GM23338 (cell line): ENCODE results near the gene BRSK1. TPM values are rescaled to one million over a fixed set of nuclear protein-coding genes. Genes with fewer than 3 reads are reported as not detected.

Experiments
- ATAC-seq: fragments of 200-7000 bp; cut with Tn5 transposase; 3 replicates; pipeline ENCODE4 v1.9.1; 2020
- DNase-seq: peaks from one replicate; pipeline ENCODE4 v3.0.0-alpha.2; 2015; ENCODE audit warnings: low spot score
- H2AFZ ChIP-seq: fragments of 200-600 bp; sonication (generic); 2 replicates; pipeline ENCODE4 v1.8.0; 2016; ENCODE audit warnings: antibody characterized with exemption, mild to moderate bottlenecking, moderate library complexity
- H3F3A ChIP-seq: fragments of 200-600 bp; sonication (generic); replicated peaks from 2 replicates; pipeline ENCODE4 v1.8.0; 2017; ENCODE audit warnings: antibody characterized with exemption, mixed run types, low read depth
- H3K27ac ChIP-seq: fragments of 200-600 bp; sonication (generic); 2 replicates; pipeline ENCODE4 v1.6.1; 2016; ENCODE audit warnings: low read depth
- H3K27me3 ChIP-seq: fragments of 200-600 bp; sonication (generic); 2 replicates; pipeline ENCODE4 v1.8.0; 2016; ENCODE audit warnings: mild to moderate bottlenecking, mixed run types, moderate library complexity; ENCODE audit not compliant: insufficient read depth
- H3K36me3 ChIP-seq: fragments of 200-600 bp; sonication (generic); 2 replicates; pipeline ENCODE4 v1.8.0; 2016; ENCODE audit warnings: mild to moderate bottlenecking; ENCODE audit not compliant: insufficient read depth
- H3K4me1 ChIP-seq: fragments of 200-600 bp; sonication (generic); 2 replicates; pipeline ENCODE4 v1.8.0; 2016; ENCODE audit warnings: mild to moderate bottlenecking, moderate library complexity; ENCODE audit not compliant: insufficient read depth
- H3K4me2 ChIP-seq: fragments of 200-600 bp; sonication (generic); 2 replicates; pipeline ENCODE4 v1.7.1; 2017; ENCODE audit warnings: mixed run types
- H3K4me3 ChIP-seq: fragments of 200-600 bp; sonication (generic); 2 replicates; pipeline ENCODE4 v1.6.1; 2016; ENCODE audit warnings: mixed run types
- H3K79me2 ChIP-seq: fragments of 200-600 bp; sonication (generic); replicated peaks from 2 replicates; pipeline ENCODE4 v1.8.0; 2017; ENCODE audit warnings: mild to moderate bottlenecking; ENCODE audit not compliant: insufficient read depth
- H3K9me2 ChIP-seq: fragments of 200-600 bp; sonication (generic); 2 replicates; pipeline ENCODE4 v1.8.0; 2017; ENCODE audit not compliant: insufficient read depth
- H4K20me1 ChIP-seq: fragments of 200-600 bp; sonication (generic); replicated peaks from 2 replicates; pipeline ENCODE4 v1.8.0; 2017; ENCODE audit warnings: mild to moderate bottlenecking; ENCODE audit not compliant: insufficient read depth
- H3K27ac Mint-ChIP-seq: 2 replicates; pipeline ENCODE4 v1.8.0; 2020; ENCODE audit warnings: inconsistent platforms, mild to moderate bottlenecking, moderate library complexity, mixed read lengths
- H3K27me3 Mint-ChIP-seq: 3 replicates; pipeline ENCODE4 v1.8.0; 2022; ENCODE audit warnings: low read depth, mild to moderate bottlenecking, moderate library complexity, mixed read lengths, inconsistent platforms; ENCODE audit not compliant: insufficient read depth, poor library complexity
- H3K36me3 Mint-ChIP-seq: 3 replicates; pipeline ENCODE4 v1.8.0; 2021; ENCODE audit warnings: low read depth, mild to moderate bottlenecking, inconsistent platforms, moderate library complexity, mixed read lengths
- H3K4me1 Mint-ChIP-seq: 3 replicates; pipeline ENCODE4 v1.8.0; 2020; ENCODE audit warnings: mild to moderate bottlenecking, inconsistent platforms, mixed read lengths
- H3K4me3 Mint-ChIP-seq: 3 replicates; pipeline ENCODE4 v1.8.0; 2021; ENCODE audit warnings: moderate library complexity, mild to moderate bottlenecking, inconsistent platforms, mixed read lengths
- H3K9me3 Mint-ChIP-seq: 3 replicates; pipeline ENCODE4 v1.8.0; 2020; ENCODE audit warnings: moderate library complexity, mild to moderate bottlenecking, inconsistent platforms, mixed read lengths
- CREB1 ChIP-seq: fragments of 250-450 bp; sonication (Bioruptor Pico); IDR thresholded peaks from 2 replicates; pipeline ENCODE4 v1.5.0; 2020; ENCODE audit warnings: low read depth, mild to moderate bottlenecking, moderate library complexity
- EZH2 ChIP-seq: fragments of 200-600 bp; sonication (generic); IDR thresholded peaks from one replicate; pipeline ENCODE4 v1.8.0; 2017; ENCODE audit warnings: antibody characterized with exemption, mild to moderate bottlenecking, low read depth; ENCODE audit not compliant: unreplicated experiment
- EZH2phosphoT487 ChIP-seq: fragments of 200-600 bp; sonication (generic); IDR thresholded peaks from one replicate; pipeline ENCODE4 v1.8.1; 2018; ENCODE audit warnings: antibody characterized with exemption; ENCODE audit not compliant: unreplicated experiment
- JUNB ChIP-seq: IDR thresholded peaks from one replicate; pipeline ENCODE4 v1.6.1; 2016; ENCODE audit warnings: antibody characterized with exemption; ENCODE audit not compliant: unreplicated experiment
- POLR2AphosphoS5 ChIP-seq: IDR thresholded peaks from 2 replicates; pipeline ENCODE4 v1.6.1; 2016; ENCODE audit warnings: antibody characterized with exemption, low read depth
- STAT1 ChIP-seq: IDR thresholded peaks from one replicate; pipeline ENCODE4 v1.6.1; 2016; ENCODE audit warnings: antibody characterized with exemption; ENCODE audit not compliant: unreplicated experiment
- ZNF331 ChIP-seq: fragments of 250-450 bp; sonication (Bioruptor Pico); IDR thresholded peaks from 2 replicates; pipeline ENCODE4 v1.5.0; 2020; ENCODE audit warnings: low read depth, mild to moderate bottlenecking, moderate library complexity
- polyA plus RNA-seq: library from polyadenylated mRNA; unstranded; fragments of >200 nt; fragmentation: Nextera tagmentation; extraction: Ambion mirVana; gene quantifications from 2 replicates; pipeline ENCODE4 v1.2.1, GENCODE V29; 2016
- total RNA-seq: library from RNA; depleted of rRNA; stranded (reverse); fragments of >200 nt; shearing (Covaris generic); gene quantifications from 2 replicates; pipeline ENCODE4 v1.2.3, GENCODE V29; 2014
- TF ChIP-seq, protein P1 (sequence below): fragments of 250-450 bp; sonication (Bioruptor Pico); IDR thresholded peaks from 2 replicates; pipeline ENCODE4 v1.5.0; 2020; ENCODE audit warnings: mild to moderate bottlenecking, moderate library complexity
- TF ChIP-seq, protein P2 (sequence below): IDR thresholded peaks from 2 replicates; pipeline ENCODE4 v1.6.1; 2016; ENCODE audit warnings: antibody characterized with exemption
- TF ChIP-seq, protein P3 (sequence below): IDR thresholded peaks from one replicate; pipeline ENCODE4 v1.6.1; 2018; ENCODE audit warnings: antibody characterized with exemption; ENCODE audit not compliant: unreplicated experiment
- TF ChIP-seq, protein P4 (sequence below), 2 experiments: fragments of 200-600 bp in 1 of 2; sonication (generic) in 1 of 2; conservative IDR thresholded peaks; 2 replicates each; pipeline versions ENCODE4 v1.5.1 to v1.6.1; 2016 to 2017; ENCODE audit warnings: antibody characterized with exemption in 2 of 2, low read depth in 2 of 2, mild to moderate bottlenecking in 2 of 2, moderate library complexity in 1 of 2

BRSK1 gene
- total and polyA plus RNA-seq, 2 experiments from 2014 or later, result 2.3 to 17.2 TPM

DNA sequence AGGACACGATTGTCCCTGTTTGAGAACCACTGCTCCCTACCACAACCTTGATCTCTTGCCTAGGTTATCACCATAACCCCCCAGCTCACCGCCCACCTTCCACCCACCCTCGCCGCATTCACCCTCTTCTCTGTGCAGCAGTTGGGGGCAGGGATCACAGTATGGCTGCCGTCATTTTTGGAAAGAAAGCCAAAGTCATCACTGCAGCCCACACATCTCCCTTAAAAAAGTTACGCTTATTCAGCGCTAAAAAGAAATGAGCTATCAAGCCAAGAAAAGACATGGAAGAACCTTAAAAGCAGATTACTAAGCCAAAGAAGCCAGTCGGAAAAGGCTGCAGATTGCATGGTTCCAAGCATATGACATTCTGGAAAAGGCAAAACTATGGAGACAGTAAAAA, 14.5 kb upstream of the BRSK1 start (continued):
- TF ChIP-seq JUNB, result no peak
- TF ChIP-seq CREB1 (CRISPR knock-in tag), result no peak

DNA sequence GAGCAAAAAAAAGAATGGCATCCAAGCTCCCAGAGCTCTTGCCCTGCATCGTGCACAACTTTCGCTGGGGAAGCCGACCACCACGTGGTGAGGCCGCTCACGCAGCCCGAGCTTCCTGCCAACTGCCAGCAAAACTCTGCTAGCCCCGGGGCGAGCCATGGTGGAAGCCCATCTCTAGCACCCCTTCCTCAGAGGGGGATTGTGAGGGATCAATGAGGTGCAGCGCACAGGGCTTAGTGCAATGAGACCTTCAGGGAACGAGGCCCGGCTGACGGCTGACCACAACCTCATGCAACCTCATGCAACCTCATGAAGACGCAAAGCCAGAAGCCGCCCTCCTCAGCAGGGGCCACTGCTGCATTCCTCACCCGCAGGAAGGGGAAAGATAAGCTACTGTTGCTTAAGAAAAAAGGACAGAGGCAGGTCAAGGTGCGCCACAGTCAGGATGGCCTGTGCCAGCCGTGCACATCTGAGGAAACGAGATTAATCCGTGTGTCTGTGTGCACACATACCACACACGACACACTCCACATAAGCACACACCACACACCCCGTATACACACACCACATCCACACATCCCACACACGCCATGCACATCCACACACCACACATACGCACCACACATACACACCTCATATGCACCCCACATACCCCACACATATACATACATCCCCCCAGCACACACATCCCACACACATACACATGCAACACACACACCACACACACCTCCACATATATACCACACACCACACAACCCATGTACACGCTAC, 13.4 kb upstream of the BRSK1 start:
- no peak overlapping the region; the same call in 2 of the 3 replicates for H3K4me3 Mint-ChIP-seq
- TF ChIP-seq, protein P1, sequence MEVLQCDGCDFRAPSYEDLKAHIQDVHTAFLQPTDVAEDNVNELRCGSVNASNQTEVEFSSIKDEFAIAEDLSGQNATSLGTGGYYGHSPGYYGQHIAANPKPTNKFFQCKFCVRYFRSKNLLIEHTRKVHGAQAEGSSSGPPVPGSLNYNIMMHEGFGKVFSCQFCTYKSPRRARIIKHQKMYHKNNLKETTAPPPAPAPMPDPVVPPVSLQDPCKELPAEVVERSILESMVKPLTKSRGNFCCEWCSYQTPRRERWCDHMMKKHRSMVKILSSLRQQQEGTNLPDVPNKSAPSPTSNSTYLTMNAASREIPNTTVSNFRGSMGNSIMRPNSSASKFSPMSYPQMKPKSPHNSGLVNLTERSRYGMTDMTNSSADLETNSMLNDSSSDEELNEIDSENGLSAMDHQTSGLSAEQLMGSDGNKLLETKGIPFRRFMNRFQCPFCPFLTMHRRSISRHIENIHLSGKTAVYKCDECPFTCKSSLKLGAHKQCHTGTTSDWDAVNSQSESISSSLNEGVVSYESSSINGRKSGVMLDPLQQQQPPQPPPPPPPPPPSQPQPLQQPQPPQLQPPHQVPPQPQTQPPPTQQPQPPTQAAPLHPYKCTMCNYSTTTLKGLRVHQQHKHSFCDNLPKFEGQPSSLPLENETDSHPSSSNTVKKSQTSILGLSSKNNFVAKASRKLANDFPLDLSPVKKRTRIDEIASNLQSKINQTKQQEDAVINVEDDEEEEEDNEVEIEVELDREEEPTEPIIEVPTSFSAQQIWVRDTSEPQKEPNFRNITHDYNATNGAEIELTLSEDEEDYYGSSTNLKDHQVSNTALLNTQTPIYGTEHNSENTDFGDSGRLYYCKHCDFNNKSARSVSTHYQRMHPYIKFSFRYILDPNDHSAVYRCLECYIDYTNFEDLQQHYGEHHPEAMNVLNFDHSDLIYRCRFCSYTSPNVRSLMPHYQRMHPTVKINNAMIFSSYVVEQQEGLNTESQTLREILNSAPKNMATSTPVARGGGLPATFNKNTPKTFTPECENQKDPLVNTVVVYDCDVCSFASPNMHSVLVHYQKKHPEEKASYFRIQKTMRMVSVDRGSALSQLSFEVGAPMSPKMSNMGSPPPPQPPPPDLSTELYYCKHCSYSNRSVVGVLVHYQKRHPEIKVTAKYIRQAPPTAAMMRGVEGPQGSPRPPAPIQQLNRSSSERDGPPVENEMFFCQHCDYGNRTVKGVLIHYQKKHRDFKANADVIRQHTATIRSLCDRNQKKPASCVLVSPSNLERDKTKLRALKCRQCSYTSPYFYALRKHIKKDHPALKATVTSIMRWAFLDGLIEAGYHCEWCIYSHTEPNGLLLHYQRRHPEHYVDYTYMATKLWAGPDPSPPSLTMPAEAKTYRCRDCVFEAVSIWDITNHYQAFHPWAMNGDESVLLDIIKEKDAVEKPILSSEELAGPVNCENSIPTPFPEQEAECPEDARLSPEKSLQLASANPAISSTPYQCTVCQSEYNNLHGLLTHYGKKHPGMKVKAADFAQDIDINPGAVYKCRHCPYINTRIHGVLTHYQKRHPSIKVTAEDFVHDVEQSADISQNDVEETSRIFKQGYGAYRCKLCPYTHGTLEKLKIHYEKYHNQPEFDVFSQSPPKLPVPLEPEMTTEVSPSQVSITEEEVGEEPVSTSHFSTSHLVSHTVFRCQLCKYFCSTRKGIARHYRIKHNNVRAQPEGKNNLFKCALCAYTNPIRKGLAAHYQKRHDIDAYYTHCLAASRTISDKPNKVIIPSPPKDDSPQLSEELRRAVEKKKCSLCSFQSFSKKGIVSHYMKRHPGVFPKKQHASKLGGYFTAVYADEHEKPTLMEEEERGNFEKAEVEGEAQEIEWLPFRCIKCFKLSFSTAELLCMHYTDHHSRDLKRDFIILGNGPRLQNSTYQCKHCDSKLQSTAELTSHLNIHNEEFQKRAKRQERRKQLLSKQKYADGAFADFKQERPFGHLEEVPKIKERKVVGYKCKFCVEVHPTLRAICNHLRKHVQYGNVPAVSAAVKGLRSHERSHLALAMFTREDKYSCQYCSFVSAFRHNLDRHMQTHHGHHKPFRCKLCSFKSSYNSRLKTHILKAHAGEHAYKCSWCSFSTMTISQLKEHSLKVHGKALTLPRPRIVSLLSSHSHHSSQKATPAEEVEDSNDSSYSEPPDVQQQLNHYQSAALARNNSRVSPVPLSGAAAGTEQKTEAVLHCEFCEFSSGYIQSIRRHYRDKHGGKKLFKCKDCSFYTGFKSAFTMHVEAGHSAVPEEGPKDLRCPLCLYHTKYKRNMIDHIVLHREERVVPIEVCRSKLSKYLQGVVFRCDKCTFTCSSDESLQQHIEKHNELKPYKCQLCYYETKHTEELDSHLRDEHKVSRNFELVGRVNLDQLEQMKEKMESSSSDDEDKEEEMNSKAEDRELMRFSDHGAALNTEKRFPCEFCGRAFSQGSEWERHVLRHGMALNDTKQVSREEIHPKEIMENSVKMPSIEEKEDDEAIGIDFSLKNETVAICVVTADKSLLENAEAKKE (CRISPR knock-in tag), result no peak
- TF ChIP-seq STAT1 (no peak), EZH2phosphoT487 (no peak), ZNF331 (CRISPR knock-in tag) (no peak), POLR2AphosphoS5 (no peak), JUNB (no peak), EZH2 (no peak), CREB1 (CRISPR knock-in tag) (no peak)
- TF ChIP-seq, protein P2, sequence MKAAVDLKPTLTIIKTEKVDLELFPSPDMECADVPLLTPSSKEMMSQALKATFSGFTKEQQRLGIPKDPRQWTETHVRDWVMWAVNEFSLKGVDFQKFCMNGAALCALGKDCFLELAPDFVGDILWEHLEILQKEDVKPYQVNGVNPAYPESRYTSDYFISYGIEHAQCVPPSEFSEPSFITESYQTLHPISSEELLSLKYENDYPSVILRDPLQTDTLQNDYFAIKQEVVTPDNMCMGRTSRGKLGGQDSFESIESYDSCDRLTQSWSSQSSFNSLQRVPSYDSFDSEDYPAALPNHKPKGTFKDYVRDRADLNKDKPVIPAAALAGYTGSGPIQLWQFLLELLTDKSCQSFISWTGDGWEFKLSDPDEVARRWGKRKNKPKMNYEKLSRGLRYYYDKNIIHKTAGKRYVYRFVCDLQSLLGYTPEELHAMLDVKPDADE, result no peak
- TF ChIP-seq, protein P3, sequence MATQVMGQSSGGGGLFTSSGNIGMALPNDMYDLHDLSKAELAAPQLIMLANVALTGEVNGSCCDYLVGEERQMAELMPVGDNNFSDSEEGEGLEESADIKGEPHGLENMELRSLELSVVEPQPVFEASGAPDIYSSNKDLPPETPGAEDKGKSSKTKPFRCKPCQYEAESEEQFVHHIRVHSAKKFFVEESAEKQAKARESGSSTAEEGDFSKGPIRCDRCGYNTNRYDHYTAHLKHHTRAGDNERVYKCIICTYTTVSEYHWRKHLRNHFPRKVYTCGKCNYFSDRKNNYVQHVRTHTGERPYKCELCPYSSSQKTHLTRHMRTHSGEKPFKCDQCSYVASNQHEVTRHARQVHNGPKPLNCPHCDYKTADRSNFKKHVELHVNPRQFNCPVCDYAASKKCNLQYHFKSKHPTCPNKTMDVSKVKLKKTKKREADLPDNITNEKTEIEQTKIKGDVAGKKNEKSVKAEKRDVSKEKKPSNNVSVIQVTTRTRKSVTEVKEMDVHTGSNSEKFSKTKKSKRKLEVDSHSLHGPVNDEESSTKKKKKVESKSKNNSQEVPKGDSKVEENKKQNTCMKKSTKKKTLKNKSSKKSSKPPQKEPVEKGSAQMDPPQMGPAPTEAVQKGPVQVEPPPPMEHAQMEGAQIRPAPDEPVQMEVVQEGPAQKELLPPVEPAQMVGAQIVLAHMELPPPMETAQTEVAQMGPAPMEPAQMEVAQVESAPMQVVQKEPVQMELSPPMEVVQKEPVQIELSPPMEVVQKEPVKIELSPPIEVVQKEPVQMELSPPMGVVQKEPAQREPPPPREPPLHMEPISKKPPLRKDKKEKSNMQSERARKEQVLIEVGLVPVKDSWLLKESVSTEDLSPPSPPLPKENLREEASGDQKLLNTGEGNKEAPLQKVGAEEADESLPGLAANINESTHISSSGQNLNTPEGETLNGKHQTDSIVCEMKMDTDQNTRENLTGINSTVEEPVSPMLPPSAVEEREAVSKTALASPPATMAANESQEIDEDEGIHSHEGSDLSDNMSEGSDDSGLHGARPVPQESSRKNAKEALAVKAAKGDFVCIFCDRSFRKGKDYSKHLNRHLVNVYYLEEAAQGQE, result no peak
- TF ChIP-seq, protein P4, sequence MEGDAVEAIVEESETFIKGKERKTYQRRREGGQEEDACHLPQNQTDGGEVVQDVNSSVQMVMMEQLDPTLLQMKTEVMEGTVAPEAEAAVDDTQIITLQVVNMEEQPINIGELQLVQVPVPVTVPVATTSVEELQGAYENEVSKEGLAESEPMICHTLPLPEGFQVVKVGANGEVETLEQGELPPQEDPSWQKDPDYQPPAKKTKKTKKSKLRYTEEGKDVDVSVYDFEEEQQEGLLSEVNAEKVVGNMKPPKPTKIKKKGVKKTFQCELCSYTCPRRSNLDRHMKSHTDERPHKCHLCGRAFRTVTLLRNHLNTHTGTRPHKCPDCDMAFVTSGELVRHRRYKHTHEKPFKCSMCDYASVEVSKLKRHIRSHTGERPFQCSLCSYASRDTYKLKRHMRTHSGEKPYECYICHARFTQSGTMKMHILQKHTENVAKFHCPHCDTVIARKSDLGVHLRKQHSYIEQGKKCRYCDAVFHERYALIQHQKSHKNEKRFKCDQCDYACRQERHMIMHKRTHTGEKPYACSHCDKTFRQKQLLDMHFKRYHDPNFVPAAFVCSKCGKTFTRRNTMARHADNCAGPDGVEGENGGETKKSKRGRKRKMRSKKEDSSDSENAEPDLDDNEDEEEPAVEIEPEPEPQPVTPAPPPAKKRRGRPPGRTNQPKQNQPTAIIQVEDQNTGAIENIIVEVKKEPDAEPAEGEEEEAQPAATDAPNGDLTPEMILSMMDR (conservative IDR thresholded peaks at IDR 0.05; ENCODE audit: low read depth in 2 of 2), result no peak

More for the DNA sequence above, 13.4 kb upstream of the BRSK1 start:
- no peak overlapping the region for H3K4me2 ChIP-seq
- H3K9me2 ChIP-seq, result no peaks in the 10 kb centered on the region
- 0 out of 2 replicates have a peak, but pooled peaks cover 4% of the 10 kb centered on the region for H3K79me2 ChIP-seq
- no peak for DNase-seq
- H3K36me3 Mint-ChIP-seq, result peaks cover 16% of the 10 kb centered on the region
- H3K4me1 ChIP-seq, result no peaks in the 10 kb centered on the region
- peaks cover 11% of the 10 kb centered on the region for H3K9me3 Mint-ChIP-seq
- H3K27me3 Mint-ChIP-seq, result peaks cover 3% of the 10 kb centered on the region
- no peak for ATAC-seq
- H3F3A ChIP-seq, result peaks cover 5% of the 10 kb centered on the region; the same call in 1 of the 2 replicates
- H3K4me3 ChIP-seq, result no peak overlapping the region
- no peak overlapping the region for H3K27ac Mint-ChIP-seq
- H3K27me3 ChIP-seq, result no peaks in the 10 kb centered on the region
- H3K36me3 ChIP-seq, result no peaks in the 10 kb centered on the region; the same call in 1 of the 2 replicates
- no peaks in the 10 kb centered on the region for H3K4me1 Mint-ChIP-seq
- peaks cover 2% of the 10 kb centered on the region; the same call in 1 of the 2 replicates for H4K20me1 ChIP-seq
- no peak overlapping the region for H2AFZ ChIP-seq
- H3K27ac ChIP-seq, result no peak overlapping the region
